H9 (cell line): ENCODE measurements around the gene PARVB. TPM values are rescaled to one million over a fixed set of nuclear protein-coding genes. Genes with fewer than 3 reads are reported as not detected.

ENCODE experiments used
- DNase-seq: peaks from one replicate; pipeline ENCODE4 v3.0.0-alpha.2; 2017
- H2AFZ ChIP-seq: one replicate; pipeline ENCODE4 v1.6.1; 2013; ENCODE audit warnings: mild to moderate bottlenecking, low read length, control low read depth, moderate library complexity
- H2AK5ac ChIP-seq: 2 replicates; pipeline ENCODE4 v1.6.1; 2013; ENCODE audit warnings: low read length, control low read depth, mixed read lengths; ENCODE audit not compliant: insufficient read length
- H2BK120ac ChIP-seq: one replicate; pipeline ENCODE4 v1.6.1; 2013; ENCODE audit warnings: low read depth, mild to moderate bottlenecking, low read length, control low read depth, inconsistent platforms; ENCODE audit not compliant: poor library complexity, severe bottlenecking
- H2BK12ac ChIP-seq: 2 replicates; pipeline ENCODE4 v1.6.1; 2013; ENCODE audit warnings: low read length, control low read depth, mixed read lengths, low read depth; ENCODE audit not compliant: insufficient read length
- H2BK15ac ChIP-seq: 2 replicates; pipeline ENCODE4 v1.6.1; 2013; ENCODE audit warnings: low read depth, low read length, control low read depth
- H2BK20ac ChIP-seq: one replicate; pipeline ENCODE4 v1.6.1; 2013; ENCODE audit warnings: low read depth, mild to moderate bottlenecking, low read length, control low read depth, inconsistent platforms; ENCODE audit not compliant: poor library complexity, severe bottlenecking
- H2BK5ac ChIP-seq: 2 replicates; pipeline ENCODE4 v1.6.1; 2013; ENCODE audit warnings: low read length, control low read depth, mixed read lengths; ENCODE audit not compliant: insufficient read length
- H3K14ac ChIP-seq: 2 replicates; pipeline ENCODE4 v1.6.1; 2013; ENCODE audit warnings: low read length, control low read depth; ENCODE audit not compliant: insufficient read depth
- H3K18ac ChIP-seq: 2 replicates; pipeline ENCODE4 v1.6.1; 2013; ENCODE audit warnings: low read depth, mild to moderate bottlenecking, mixed read lengths, low read length, control low read depth; ENCODE audit not compliant: insufficient read length
- H3K23ac ChIP-seq: 2 replicates; pipeline ENCODE4 v1.6.1; 2013; ENCODE audit warnings: low read length, control low read depth, mixed read lengths, low read depth; ENCODE audit not compliant: insufficient read length
- H3K23me2 ChIP-seq: 2 replicates; pipeline ENCODE4 v1.6.1; 2013; ENCODE audit warnings: low read depth, mild to moderate bottlenecking, mixed read lengths, low read length, control low read depth; ENCODE audit not compliant: insufficient read length, poor library complexity, severe bottlenecking
- H3K27ac ChIP-seq: 2 replicates; pipeline ENCODE4 v1.5.1; 2013; ENCODE audit warnings: low read length, control low read depth, mixed read lengths, low read depth; ENCODE audit not compliant: insufficient read length
- H3K27me3 ChIP-seq: 2 replicates; pipeline ENCODE4 v1.6.1; 2013; ENCODE audit warnings: low read length, control low read depth, inconsistent platforms; ENCODE audit not compliant: insufficient read depth
- H3K4ac ChIP-seq: 2 replicates; pipeline ENCODE4 v1.6.1; 2013; ENCODE audit warnings: low read depth, mild to moderate bottlenecking, control low read depth, inconsistent platforms, low read length, moderate library complexity
- H3K4me1 ChIP-seq: 2 replicates; pipeline ENCODE4 v1.6.1; 2013; ENCODE audit warnings: low read length, control low read depth, inconsistent platforms; ENCODE audit not compliant: insufficient read depth
- H3K4me2 ChIP-seq: 2 replicates; pipeline ENCODE4 v1.6.1; 2013; ENCODE audit warnings: low read length, control low read depth, mixed read lengths; ENCODE audit not compliant: insufficient read length, insufficient read depth
- H3K56ac ChIP-seq: 2 replicates; pipeline ENCODE4 v1.6.1; 2013; ENCODE audit warnings: low read depth, mild to moderate bottlenecking, mixed read lengths, low read length, control low read depth; ENCODE audit not compliant: insufficient read length
- H3K79me1 ChIP-seq: 2 replicates; pipeline ENCODE4 v1.6.1; 2013; ENCODE audit warnings: low read depth, mild to moderate bottlenecking, moderate library complexity, low read length, control low read depth, inconsistent platforms; ENCODE audit not compliant: insufficient read depth, poor library complexity, severe bottlenecking
- H3K79me2 ChIP-seq: 2 replicates; pipeline ENCODE4 v1.6.1; 2013; ENCODE audit warnings: low read length, control low read depth, inconsistent platforms; ENCODE audit not compliant: insufficient read depth
- H3K9ac ChIP-seq: 2 replicates; pipeline ENCODE4 v1.6.1; 2013; ENCODE audit warnings: low read length, control low read depth, mixed read lengths; ENCODE audit not compliant: insufficient read length; ENCODE audit errors: extremely low read depth
- H3K9me3 ChIP-seq: one replicate; pipeline ENCODE4 v1.6.1; 2013; ENCODE audit warnings: low read depth, low read length, inconsistent platforms; ENCODE audit not compliant: control insufficient read depth
- H3T11ph ChIP-seq: one replicate; pipeline ENCODE4 v1.6.1; 2013; ENCODE audit warnings: mild to moderate bottlenecking, low read length, control low read depth, inconsistent platforms
- H4K20me1 ChIP-seq: one replicate; pipeline ENCODE4 v1.6.1; 2013; ENCODE audit not compliant: control insufficient read depth, insufficient read length, insufficient read depth
- H4K5ac ChIP-seq: 2 replicates; pipeline ENCODE4 v1.6.1; 2013; ENCODE audit warnings: low read depth, mild to moderate bottlenecking, mixed read lengths, low read length, control low read depth; ENCODE audit not compliant: insufficient read length
- H4K8ac ChIP-seq: replicated peaks from 2 replicates; pipeline ENCODE4 v1.6.1; 2013; ENCODE audit warnings: low read length, control low read depth, mixed read lengths, low read depth; ENCODE audit not compliant: insufficient read length
- H4K91ac ChIP-seq: 2 replicates; pipeline ENCODE4 v1.6.1; 2013; ENCODE audit warnings: low read depth, mild to moderate bottlenecking, moderate library complexity, mixed read lengths, low read length, control low read depth; ENCODE audit not compliant: insufficient read length
- H3K27ac Mint-ChIP-seq, 3 experiments: 2 replicates in 2 of 3; 3 replicates in 1 of 3; pipeline ENCODE4 v1.8.0; 2020 to 2021; ENCODE audit warnings: mixed read lengths in 3 of 3, mild to moderate bottlenecking in 1 of 3, moderate library complexity in 1 of 3
- H3K27me3 Mint-ChIP-seq: 2 replicates; pipeline ENCODE4 v1.8.0; 2021; ENCODE audit warnings: low read depth, mild to moderate bottlenecking, moderate library complexity, mixed read lengths
- H3K36me3 Mint-ChIP-seq, 3 experiments: 2 replicates in 2 of 3; 3 replicates in 1 of 3; pipeline ENCODE4 v1.8.0; 2020 to 2021; ENCODE audit warnings: low read depth in 3 of 3, mixed read lengths in 3 of 3; ENCODE audit not compliant: insufficient read depth in 1 of 3
- H3K4me1 Mint-ChIP-seq, 2 experiments: 2 replicates each; pipeline ENCODE4 v1.8.0; 2020; ENCODE audit warnings: mixed read lengths in 2 of 2
- H3K4me3 Mint-ChIP-seq, 2 experiments: 2 replicates in 1 of 2; 3 replicates in 1 of 2; pipeline ENCODE4 v1.8.0; 2020 to 2021; ENCODE audit warnings: mild to moderate bottlenecking in 2 of 2, mixed read lengths in 2 of 2, moderate library complexity in 1 of 2
- H3K9me3 Mint-ChIP-seq, 2 experiments: 2 replicates in 1 of 2; 3 replicates in 1 of 2; pipeline ENCODE4 v1.8.0; 2020; ENCODE audit warnings: mild to moderate bottlenecking in 2 of 2, mixed read lengths in 2 of 2, moderate library complexity in 1 of 2
- CTCF ChIP-seq: fragments of 200-600 bp; sonication (generic); conservative IDR thresholded peaks from 3 replicates; pipeline ENCODE4 v1.8.0; 2021; ENCODE audit warnings: antibody characterized with exemption, mild to moderate bottlenecking
- WGBS: extraction: QIAGEN DNeasy Blood & Tissue Kit; methylation state at CpG from one replicate; pipeline ENCODE4 v1.1.7; 2013; ENCODE audit warnings: missing lambda C conversion rate, low lambda C conversion rate, mixed read lengths; ENCODE audit not compliant: insufficient read length; ENCODE audit errors: extremely low coverage; 5-methylcytosine and 5-hydroxymethylcytosine counted together
- total RNA-seq: library from RNA; stranded (reverse); gene quantifications from 2 replicates; pipeline ENCODE4 v1.2.1, GENCODE V29; 2021

The PARVB gene
- total RNA-seq, 1 experiment from 2014 or later, result 15.6 TPM

- no peak overlapping the region for H3K18ac ChIP-seq
- Mint-ChIP-seq H3K36me3 (no peaks in the 10 kb centered on the region), H3K4me3 (no peak overlapping the region), H3K27me3 (peaks cover 3% of the 10 kb centered on the region; the same call in 1 of the 2 replicates), H3K4me1 (peaks cover 10 to 15% of the 10 kb centered on the region in 2 experiments), H3K27ac (peak overlapping the region in 2 of 3 experiments; percentile 17 to 26; a peak in 1 of 7 replicates), H3K9me3 (no peaks in the 10 kb centered on the region; a peak in 1 of 5 replicates)
- H3K27ac ChIP-seq, result no peak overlapping the region
- no peak overlapping the region for H3T11ph ChIP-seq
- H3K23ac ChIP-seq, result no peak overlapping the region
- no peaks in the 10 kb centered on the region for H3K9me3 ChIP-seq
- H3K4ac ChIP-seq, result no peak overlapping the region
- TF ChIP-seq CTCF, result no peak
- H2BK5ac ChIP-seq, result no peak overlapping the region
- H4K91ac ChIP-seq, result no peak overlapping the region
- no peaks in the 10 kb centered on the region for H3K4me1 ChIP-seq
- no peak overlapping the region for H3K14ac ChIP-seq
- H3K27me3 ChIP-seq, result no peaks in the 10 kb centered on the region
- H2BK12ac ChIP-seq, result no peak overlapping the region
- H3K23me2 ChIP-seq, result peaks cover 5% of the 10 kb centered on the region
- H2BK15ac ChIP-seq, result no peak overlapping the region
- no peak overlapping the region for H2BK20ac ChIP-seq
- no CpG with 5 or more reads among the region's 10 CpGs for WGBS
- no peak overlapping the region for H2AK5ac ChIP-seq
- no peak overlapping the region for H2AFZ ChIP-seq
- no peak overlapping the region for H2BK120ac ChIP-seq
- no peaks in the 10 kb centered on the region for H3K79me1 ChIP-seq
- no peak overlapping the region for H4K8ac ChIP-seq
- no peak for DNase-seq
- no peak overlapping the region for H3K4me2 ChIP-seq
- no peaks in the 10 kb centered on the region for H4K20me1 ChIP-seq
- no peak overlapping the region for H3K9ac ChIP-seq
- H4K5ac ChIP-seq, result no peak overlapping the region
- no peak overlapping the region for H3K56ac ChIP-seq
- no peaks in the 10 kb centered on the region for H3K79me2 ChIP-seq
Observed at GRCh38 chr22:44019416-44019815, 4.7 kb upstream of the PARVB start.
